ENCODE data around the gene PRRC1. TPM values are rescaled to one million over a fixed set of nuclear protein-coding genes. Genes with fewer than 3 reads are reported as not detected.

The PRRC1 gene
- total RNA-seq, 3 donors from 2014 or later: 45.0 to 72.1 (median 63.0) TPM

- peak; percentile 18 for ATAC-seq
- H3K9me3 ChIP-seq: no peaks in the 10 kb centered on the region
- intact Hi-C loops (cut with DNase I, micrococcal nuclease): no loop called here
- TF ChIP-seq CTCF (IDR thresholded peaks at IDR 0.05): no peak
- no peaks in the 10 kb centered on the region for H3K36me3 ChIP-seq (ENCODE audit: low read depth)
- H3K4me3 ChIP-seq: no peak overlapping the region
- DNase-seq: peak in 1 of 3 donors; percentile 10
- peaks cover 7% of the 10 kb centered on the region for H3K4me1 ChIP-seq (ENCODE audit: low read depth)
Measured at GRCh38 chr5:127549551-127549950, 32.1 kb downstream of the PRRC1 start.

GRCh38 chr5:127550652-127551409 lies 33.4 kb downstream of the PRRC1 start:
- no peak for TF ChIP-seq CTCF (IDR thresholded peaks at IDR 0.05)
- ATAC-seq: no peak
- intact Hi-C loops (cut with DNase I, micrococcal nuclease): no loop called here

GRCh38 chr5:127551410-127552041 lies 34.1 kb downstream of the PRRC1 start:
- H3K9me3 ChIP-seq: no peaks in the 10 kb centered on the region
- H3K4me3 ChIP-seq: no peak overlapping the region
- no peaks in the 10 kb centered on the region for H3K36me3 ChIP-seq (ENCODE audit: low read depth)
- ATAC-seq: no peak
- intact Hi-C loops (cut with DNase I, micrococcal nuclease): no loop called here
- TF ChIP-seq CTCF (IDR thresholded peaks at IDR 0.05): no peak
- no peak for DNase-seq
- peaks cover 7% of the 10 kb centered on the region for H3K4me1 ChIP-seq (ENCODE audit: low read depth)

More at GRCh38 chr5:127550652-127551409, 33.4 kb downstream of the PRRC1 start:
- Histone ChIP-seq H3K4me3 (no peak overlapping the region), H3K4me1 (ENCODE audit: low read depth) (peaks cover 7% of the 10 kb centered on the region), H3K9me3 (no peaks in the 10 kb centered on the region), H3K36me3 (ENCODE audit: low read depth) (no peaks in the 10 kb centered on the region)
- DNase-seq: no peak

- no peak for TF ChIP-seq CTCF (IDR thresholded peaks at IDR 0.05)
- ATAC-seq: peak; percentile 48
- intact Hi-C loops (cut with DNase I, micrococcal nuclease): no loop called here
- no peaks in the 10 kb centered on the region for H3K9me3 ChIP-seq
- DNase-seq: no peak
- no peak overlapping the region for H3K4me3 ChIP-seq
- H3K4me1 ChIP-seq (ENCODE audit: low read depth): no peaks in the 10 kb centered on the region
- no peaks in the 10 kb centered on the region for H3K36me3 ChIP-seq (ENCODE audit: low read depth)
Measured at GRCh38 chr5:127555826-127556225, 38.4 kb downstream of the PRRC1 start.

- no peak for DNase-seq
Measured at GRCh38 chr5:127556609-127557334, 39.3 kb downstream of the PRRC1 start.

More at GRCh38 chr5:127556609-127557334, 39.3 kb downstream of the PRRC1 start:
- peak; percentile 77 for ATAC-seq
- Histone ChIP-seq H3K36me3 (ENCODE audit: low read depth) (no peaks in the 10 kb centered on the region), H3K4me3 (no peak overlapping the region), H3K9me3 (no peaks in the 10 kb centered on the region), H3K4me1 (ENCODE audit: low read depth) (no peaks in the 10 kb centered on the region)
- intact Hi-C loops (cut with DNase I, micrococcal nuclease): no loop called here
- no peak for TF ChIP-seq CTCF (IDR thresholded peaks at IDR 0.05)
